ENCODE data around the gene FAM199X. TPM values are rescaled to one million over a fixed set of nuclear protein-coding genes. Genes with fewer than 3 reads are reported as not detected.
A peak's percentile ranks its signal among the peaks of the same experiment; 100 is the strongest.

The FAM199X gene
- 10 to 100 TPM; 10.8 to 37.2 (median 25.4) TPM for total RNA-seq

GRCh38 chrX:104165894-104166734, at the start of gene FAM199X:
FAM199X (plus strand) TSS chrX:104166453; CDS start chrX:104166786, 333 bp downstream.
- intact Hi-C loops (cut with DNase I; ENCODE audit: low total_unique reads): no loop called here
- WGBS, 2 donors (ENCODE audit: low coverage in 1 of 2): 2 to 41% methylated on average over 7 to 30 of the region's 71 CpGs

DNA sequence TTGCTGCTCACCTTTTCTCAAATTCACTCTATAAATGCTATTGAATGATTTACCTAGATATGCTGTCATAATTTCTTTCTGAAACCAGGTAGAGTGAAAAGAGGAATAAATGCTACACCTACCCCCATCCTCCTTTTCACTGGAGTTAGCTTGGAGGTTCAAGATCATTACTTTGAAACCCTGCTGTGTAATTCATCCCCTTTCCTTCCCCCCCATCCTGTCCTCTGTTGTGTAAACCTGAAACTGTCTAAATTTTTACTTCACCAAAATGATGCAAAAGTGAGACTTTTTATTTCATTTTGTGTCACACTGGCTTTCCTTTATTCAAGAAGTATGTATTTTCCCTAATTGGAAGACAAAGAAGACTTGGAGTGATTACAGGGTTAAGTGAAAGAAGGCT, 48.5 kb upstream of the FAM199X start:
- H3K27me3 ChIP-seq: no peaks in the 10 kb centered on the region
- no peaks in the 10 kb centered on the region for H3K36me3 ChIP-seq
- H3K4me1 ChIP-seq: peaks cover 0 to 3% (median 0%) of the 10 kb centered on the region in 4 donors
- in situ Hi-C loops (cut with MboI; ENCODE audit: low pct_ligation_motif_present in 1 of 4, low pct_unique_long_range_greater_than_20kb in 1 of 4, low sequenced_read_pairs in 3 of 4) (no loop called here), intact Hi-C loops (cut with DNase I; ENCODE audit: low total_unique reads) (no loop called here)
- H3K4me3 ChIP-seq: no peak overlapping the region
- H3K27ac ChIP-seq: no peak overlapping the region
- H3K9me3 ChIP-seq: no peaks in the 10 kb centered on the region
- TF ChIP-seq EP300 (IDR thresholded peaks at IDR 0.05; ENCODE audit: low read depth): no peak
- TF ChIP-seq, protein P1, sequence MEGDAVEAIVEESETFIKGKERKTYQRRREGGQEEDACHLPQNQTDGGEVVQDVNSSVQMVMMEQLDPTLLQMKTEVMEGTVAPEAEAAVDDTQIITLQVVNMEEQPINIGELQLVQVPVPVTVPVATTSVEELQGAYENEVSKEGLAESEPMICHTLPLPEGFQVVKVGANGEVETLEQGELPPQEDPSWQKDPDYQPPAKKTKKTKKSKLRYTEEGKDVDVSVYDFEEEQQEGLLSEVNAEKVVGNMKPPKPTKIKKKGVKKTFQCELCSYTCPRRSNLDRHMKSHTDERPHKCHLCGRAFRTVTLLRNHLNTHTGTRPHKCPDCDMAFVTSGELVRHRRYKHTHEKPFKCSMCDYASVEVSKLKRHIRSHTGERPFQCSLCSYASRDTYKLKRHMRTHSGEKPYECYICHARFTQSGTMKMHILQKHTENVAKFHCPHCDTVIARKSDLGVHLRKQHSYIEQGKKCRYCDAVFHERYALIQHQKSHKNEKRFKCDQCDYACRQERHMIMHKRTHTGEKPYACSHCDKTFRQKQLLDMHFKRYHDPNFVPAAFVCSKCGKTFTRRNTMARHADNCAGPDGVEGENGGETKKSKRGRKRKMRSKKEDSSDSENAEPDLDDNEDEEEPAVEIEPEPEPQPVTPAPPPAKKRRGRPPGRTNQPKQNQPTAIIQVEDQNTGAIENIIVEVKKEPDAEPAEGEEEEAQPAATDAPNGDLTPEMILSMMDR (IDR thresholded peaks at IDR 0.05): no peak
- no peak for TF ChIP-seq POLR2A (IDR thresholded peaks at IDR 0.05)
- TF ChIP-seq POLR2AphosphoS5 (IDR thresholded peaks at IDR 0.05): no peak
- DNase-seq: no peak

More at GRCh38 chrX:104165894-104166734, at the start of gene FAM199X:
- Histone ChIP-seq H3K9me3 (no peaks in the 10 kb centered on the region), H3K27me3 (no peaks in the 10 kb centered on the region), H3K27ac (peak within 1 kb of the TSS; percentile 88 to 94 (median 89)), H3K4me3 (peak within 1 kb of the TSS; percentile 61 to 71 (median 66)), H3K4me1 (peaks cover 0 to 17% (median 7%) of the 10 kb centered on the region in 4 donors), H3K36me3 (no peaks in the 10 kb centered on the region)
- peak in 2 of 3 donors; percentile 19 to 45 for TF ChIP-seq POLR2AphosphoS5 (IDR thresholded peaks at IDR 0.05)
- TF ChIP-seq POLR2A (IDR thresholded peaks at IDR 0.05): peak; percentile 44
- TF ChIP-seq EP300 (IDR thresholded peaks at IDR 0.05; ENCODE audit: low read depth): no peak
- TF ChIP-seq, protein P1 (IDR thresholded peaks at IDR 0.05): peak; percentile 57 to 83 (median 66)
- DNase-seq: peak; percentile 90
- in situ Hi-C loops (cut with MboI; ENCODE audit: low pct_ligation_motif_present in 1 of 4, low pct_unique_long_range_greater_than_20kb in 1 of 4, low sequenced_read_pairs in 3 of 4): loop anchor here in 1 of 4 donors (25.0 kb wide), 1 partner anchor 479 kb away; the partner anchor contains the start of gene MORF4L2

DNA sequence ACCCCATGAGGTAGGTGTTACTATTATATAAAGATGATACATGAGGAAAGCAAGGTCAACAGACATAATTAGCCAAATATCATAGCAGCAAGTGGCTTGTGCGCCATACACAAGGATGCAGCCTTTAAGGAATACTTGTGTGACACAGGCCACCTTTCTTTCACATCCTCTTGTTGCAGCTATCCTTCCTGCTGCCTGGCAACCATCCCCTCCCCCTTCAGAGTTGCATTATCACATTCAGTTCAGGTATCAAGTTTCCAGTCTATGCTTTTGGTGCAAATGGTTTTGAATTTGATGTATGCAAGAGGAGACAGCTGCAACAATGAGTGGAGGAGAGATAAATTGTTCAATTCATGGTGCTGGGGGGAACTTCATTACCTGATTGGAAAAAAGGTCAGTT, 47.5 kb upstream of the FAM199X start:
- H3K36me3 ChIP-seq: no peaks in the 10 kb centered on the region
- intact Hi-C loops (cut with DNase I; ENCODE audit: low total_unique reads): no loop called here
- H3K4me3 ChIP-seq: no peak overlapping the region
- 90% methylated on average over 1 of the region's 1 CpG; no CpG with 5 or more reads in 1 of the 2 donors for WGBS, 2 donors (ENCODE audit: low coverage in 1 of 2)
- no peak overlapping the region for H3K27ac ChIP-seq
- no peaks in the 10 kb centered on the region for H3K9me3 ChIP-seq
- in situ Hi-C loops (cut with MboI; ENCODE audit: low pct_ligation_motif_present in 1 of 4, low pct_unique_long_range_greater_than_20kb in 1 of 4, low sequenced_read_pairs in 3 of 4): no loop called here
- TF ChIP-seq, protein P1 (IDR thresholded peaks at IDR 0.05): no peak
- TF ChIP-seq POLR2A (IDR thresholded peaks at IDR 0.05): no peak
- TF ChIP-seq POLR2AphosphoS5 (IDR thresholded peaks at IDR 0.05): no peak
- no peak for TF ChIP-seq EP300 (IDR thresholded peaks at IDR 0.05; ENCODE audit: low read depth)
- no peaks in the 10 kb centered on the region for H3K4me1 ChIP-seq
- no peak for DNase-seq
- no peaks in the 10 kb centered on the region for H3K27me3 ChIP-seq

DNA sequence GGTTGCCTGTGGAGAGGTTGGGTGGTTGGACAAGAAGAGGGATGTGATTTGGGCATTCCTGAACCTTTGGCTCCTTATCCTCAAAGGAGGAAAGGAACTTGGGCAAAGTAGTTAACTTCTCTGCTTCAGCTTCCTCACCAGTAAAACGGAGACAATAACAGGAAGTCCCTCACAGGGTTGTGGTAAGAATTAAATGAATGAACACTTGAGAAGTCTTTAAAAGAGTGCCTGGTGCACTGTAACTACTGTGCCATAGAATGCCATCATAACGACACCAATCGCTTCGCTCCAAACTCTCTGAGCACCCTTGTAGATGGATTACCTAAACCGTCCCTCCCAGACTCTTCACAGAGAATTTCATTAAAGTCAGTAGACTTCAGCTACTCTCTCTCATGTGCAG, 43.4 kb upstream of the FAM199X start:
- Histone ChIP-seq H3K4me1 (no peaks in the 10 kb centered on the region), H3K9me3 (no peaks in the 10 kb centered on the region), H3K36me3 (no peaks in the 10 kb centered on the region), H3K27me3 (no peaks in the 10 kb centered on the region), H3K27ac (no peak overlapping the region), H3K4me3 (no peak overlapping the region)
- TF ChIP-seq POLR2A (IDR thresholded peaks at IDR 0.05): no peak
- TF ChIP-seq POLR2AphosphoS5 (IDR thresholded peaks at IDR 0.05): no peak
- no peak for TF ChIP-seq EP300 (IDR thresholded peaks at IDR 0.05; ENCODE audit: low read depth)
- TF ChIP-seq, protein P1 (IDR thresholded peaks at IDR 0.05): no peak
- intact Hi-C loops (cut with DNase I; ENCODE audit: low total_unique reads) (no loop called here), in situ Hi-C loops (cut with MboI; ENCODE audit: low pct_ligation_motif_present in 1 of 4, low pct_unique_long_range_greater_than_20kb in 1 of 4, low sequenced_read_pairs in 3 of 4) (no loop called here)
- 65% methylated on average over 5 of the region's 5 CpGs; no CpG with 5 or more reads in 1 of the 2 donors for WGBS, 2 donors (ENCODE audit: low coverage in 1 of 2)
- DNase-seq: no peak
